HEK293 (cell line): ENCODE data around the gene NUP160.

Source experiments
- AEBP2 ChIP-seq: fragments of 450-650 bp; formaldehyde crosslinking; IDR thresholded peaks from 2 replicates; pipeline ENCODE4 v1.5.1; 2016; ENCODE audit warnings: missing biosample characterization, missing genetic modification characterization, borderline replicate concordance
- CTCF ChIP-seq: fragments of 450-650 bp; formaldehyde crosslinking; IDR thresholded peaks from 2 replicates; pipeline ENCODE4 v1.5.1; 2016; ENCODE audit warnings: missing biosample characterization, missing genetic modification characterization
- YY1 ChIP-seq: fragments of 450-650 bp; formaldehyde crosslinking; IDR thresholded peaks from 2 replicates; pipeline ENCODE4 v1.5.1; 2018; ENCODE audit warnings: missing biosample characterization, missing genetic modification characterization
- ZBTB20 ChIP-seq: fragments of 450-650 bp; formaldehyde crosslinking; IDR thresholded peaks from 2 replicates; pipeline ENCODE4 v1.5.1; 2016; ENCODE audit warnings: missing biosample characterization, missing genetic modification characterization
- ZNF121 ChIP-seq: fragments of 450-650 bp; formaldehyde crosslinking; IDR thresholded peaks from 2 replicates; pipeline ENCODE4 v1.5.1; 2016; ENCODE audit warnings: missing biosample characterization, missing genetic modification characterization
- ZNF426 ChIP-seq: fragments of 450-650 bp; formaldehyde crosslinking; IDR thresholded peaks from 2 replicates; pipeline ENCODE4 v1.5.1; 2017; ENCODE audit warnings: missing biosample characterization, missing genetic modification characterization, mild to moderate bottlenecking, inconsistent platforms, moderate library complexity
- ZNF510 ChIP-seq: fragments of 450-650 bp; formaldehyde crosslinking; IDR thresholded peaks from 2 replicates; pipeline ENCODE4 v1.5.1; 2018; ENCODE audit warnings: mild to moderate bottlenecking, missing genetic modification characterization, missing biosample characterization; ENCODE audit not compliant: insufficient replicate concordance

GRCh38 chr11:47887910-47888569 lies 39.9 kb upstream of the NUP160 start:
- TF ChIP-seq ZNF510 (tag by site-specific recombination) (no peak), CTCF (no peak), ZBTB20 (tag by site-specific recombination) (no peak), AEBP2 (no peak), YY1 (tag by site-specific recombination) (no peak), ZNF121 (tag by site-specific recombination) (no peak), ZNF426 (tag by site-specific recombination) (no peak)
